Ascending aorta (tissue), 2 donors: ENCODE results near the gene ETFB. TPM values are rescaled to one million over a fixed set of nuclear protein-coding genes. Genes with fewer than 3 reads are reported as not detected.

Experiments used
- DNase-seq, 2 donors: peaks; one replicate each; pipeline ENCODE4 v3.0.0-alpha.2; 2019; ENCODE audit warnings: low spot score in 2 of 2
- H3K27ac ChIP-seq, 2 donors: fragments of 200-600 bp; sonication (generic); one replicate each; pipeline ENCODE4 v1.5.1; 2016 to 2017; ENCODE audit warnings: mild to moderate bottlenecking in 1 of 2
- H3K27me3 ChIP-seq: fragments of 200-600 bp; sonication (generic); one replicate; pipeline ENCODE4 v1.5.1; 2017
- H3K36me3 ChIP-seq, 2 donors: fragments of 200-600 bp; sonication (generic); one replicate each; pipeline ENCODE4 v1.5.1; 2016
- H3K4me1 ChIP-seq, 2 donors: fragments of 200-600 bp; sonication (generic); one replicate each; pipeline ENCODE4 v1.5.1; 2016 to 2017; ENCODE audit warnings: mild to moderate bottlenecking in 1 of 2
- H3K4me3 ChIP-seq, 2 donors: fragments of 200-600 bp; sonication (generic); one replicate each; pipeline ENCODE4 v1.5.1; 2016 to 2017; ENCODE audit warnings: mild to moderate bottlenecking in 1 of 2
- H3K9me3 ChIP-seq, 2 donors: fragments of 200-600 bp; sonication (generic); one replicate each; pipeline ENCODE4 v1.5.1; 2016
- intact Hi-C: fragments of 100-400 bp; cut with DNase I; formaldehyde crosslinking; loops from one replicate; pipeline ENCODE4 v1.15.1; 2023
- total RNA-seq: library from RNA; depleted of rRNA; stranded (reverse); fragments of >200 nt; gene quantifications from one replicate; pipeline ENCODE4 v1.1.0, GENCODE V29; 2016
- TF ChIP-seq, protein P1 (sequence below), 3 experiments: fragments of 200-600 bp in 2 of 3; fragments of 450-650 bp in 1 of 3; sonication (generic) in 2 of 3; IDR thresholded peaks; one replicate each; pipeline ENCODE4 v1.5.1; 2016 to 2019; ENCODE audit warnings: antibody characterized with exemption in 3 of 3, mild to moderate bottlenecking in 1 of 3, moderate library complexity in 1 of 3

Gene ETFB
- total RNA-seq, 1 donor from 2014 or later: 42.5 TPM

DNA sequence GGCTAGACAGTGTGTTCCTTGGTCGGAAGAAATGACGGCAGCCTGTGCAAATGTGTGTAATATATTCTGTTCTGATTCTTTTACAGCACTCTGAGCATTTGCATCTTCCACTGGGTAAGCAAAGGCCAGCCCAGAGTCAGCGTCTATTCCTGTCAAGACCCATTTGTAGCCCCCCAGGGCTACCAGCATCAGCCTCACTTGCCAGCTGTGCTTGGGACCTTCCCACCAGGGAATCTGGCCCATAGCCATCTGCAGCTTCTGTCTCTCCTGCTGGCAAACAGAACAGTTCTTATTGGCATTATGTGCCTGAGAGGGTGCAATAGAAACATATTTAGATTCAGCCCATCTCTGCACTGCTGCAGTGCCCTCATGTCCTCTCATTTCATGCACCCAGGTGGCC is 60.7 kb downstream of the ETFB start:
- no peak overlapping the region for H3K27ac ChIP-seq
- intact Hi-C loops: no loop called here
- H3K36me3 ChIP-seq: no peaks in the 10 kb centered on the region
- DNase-seq: peak in 1 of 2 donors; percentile 31
- no peak overlapping the region for H3K4me3 ChIP-seq
- TF ChIP-seq, protein P1, sequence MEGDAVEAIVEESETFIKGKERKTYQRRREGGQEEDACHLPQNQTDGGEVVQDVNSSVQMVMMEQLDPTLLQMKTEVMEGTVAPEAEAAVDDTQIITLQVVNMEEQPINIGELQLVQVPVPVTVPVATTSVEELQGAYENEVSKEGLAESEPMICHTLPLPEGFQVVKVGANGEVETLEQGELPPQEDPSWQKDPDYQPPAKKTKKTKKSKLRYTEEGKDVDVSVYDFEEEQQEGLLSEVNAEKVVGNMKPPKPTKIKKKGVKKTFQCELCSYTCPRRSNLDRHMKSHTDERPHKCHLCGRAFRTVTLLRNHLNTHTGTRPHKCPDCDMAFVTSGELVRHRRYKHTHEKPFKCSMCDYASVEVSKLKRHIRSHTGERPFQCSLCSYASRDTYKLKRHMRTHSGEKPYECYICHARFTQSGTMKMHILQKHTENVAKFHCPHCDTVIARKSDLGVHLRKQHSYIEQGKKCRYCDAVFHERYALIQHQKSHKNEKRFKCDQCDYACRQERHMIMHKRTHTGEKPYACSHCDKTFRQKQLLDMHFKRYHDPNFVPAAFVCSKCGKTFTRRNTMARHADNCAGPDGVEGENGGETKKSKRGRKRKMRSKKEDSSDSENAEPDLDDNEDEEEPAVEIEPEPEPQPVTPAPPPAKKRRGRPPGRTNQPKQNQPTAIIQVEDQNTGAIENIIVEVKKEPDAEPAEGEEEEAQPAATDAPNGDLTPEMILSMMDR (IDR thresholded peaks at IDR 0.05): no peak
- H3K27me3 ChIP-seq: no peaks in the 10 kb centered on the region
- H3K4me1 ChIP-seq: no peaks in the 10 kb centered on the region
- H3K9me3 ChIP-seq: peaks cover 0 to 11% of the 10 kb centered on the region in 2 donors

DNA sequence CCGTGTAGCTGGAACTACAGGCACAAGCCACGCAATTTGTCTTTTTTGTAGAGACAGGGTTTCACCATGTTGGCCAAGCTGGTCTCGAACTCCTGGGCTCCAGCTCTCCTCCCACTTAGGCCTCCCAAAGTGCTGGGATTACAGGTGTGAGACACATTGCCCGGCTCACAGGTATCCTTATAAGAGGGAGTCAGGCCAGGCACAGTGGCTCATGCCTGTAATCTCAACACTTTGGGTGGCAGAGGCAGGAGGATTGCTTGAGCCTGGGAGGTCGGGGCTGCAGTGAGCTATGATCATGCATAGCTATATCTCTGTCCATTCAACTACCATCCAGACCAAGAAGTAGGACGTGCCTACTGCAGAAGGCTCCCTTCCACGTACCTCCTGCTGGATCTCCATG is 64.9 kb downstream of the ETFB start:
- no peaks in the 10 kb centered on the region for H3K4me1 ChIP-seq
- peaks cover 0 to 11% of the 10 kb centered on the region in 2 donors for H3K9me3 ChIP-seq
- no peaks in the 10 kb centered on the region for H3K36me3 ChIP-seq
- peak in 1 of 2 donors; percentile 8 for DNase-seq
- no peaks in the 10 kb centered on the region for H3K27me3 ChIP-seq
- H3K27ac ChIP-seq: no peak overlapping the region
- TF ChIP-seq, protein P1 (IDR thresholded peaks at IDR 0.05): no peak
- intact Hi-C loops: no loop called here
- no peak overlapping the region for H3K4me3 ChIP-seq

DNA sequence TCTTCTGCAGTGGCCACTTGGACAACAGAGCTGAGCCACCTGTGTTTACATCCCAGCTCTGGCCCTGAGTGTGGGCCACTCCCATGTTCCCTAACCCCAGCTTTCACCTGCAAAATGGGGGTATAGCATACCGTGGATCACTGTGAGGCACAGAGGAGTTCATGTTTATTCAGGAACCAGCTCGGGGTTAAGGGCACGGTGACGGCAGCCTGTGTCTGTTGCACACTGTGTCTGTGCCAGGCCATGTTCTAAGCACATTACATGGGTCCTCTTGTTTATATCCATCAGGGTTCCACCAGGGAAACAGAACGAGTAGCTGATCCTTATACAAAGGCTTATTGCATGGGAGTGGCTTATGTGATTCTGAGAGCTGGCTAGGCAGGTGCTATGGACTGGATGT is 68.8 kb downstream of the ETFB start:
- Histone ChIP-seq H3K36me3 (no peaks in the 10 kb centered on the region), H3K9me3 (no peaks in the 10 kb centered on the region), H3K4me3 (no peak overlapping the region), H3K4me1 (no peaks in the 10 kb centered on the region), H3K27ac (no peak overlapping the region), H3K27me3 (no peaks in the 10 kb centered on the region)
- intact Hi-C loops: no loop called here
- DNase-seq: no peak
- TF ChIP-seq, protein P1 (IDR thresholded peaks at IDR 0.05): no peak

DNA sequence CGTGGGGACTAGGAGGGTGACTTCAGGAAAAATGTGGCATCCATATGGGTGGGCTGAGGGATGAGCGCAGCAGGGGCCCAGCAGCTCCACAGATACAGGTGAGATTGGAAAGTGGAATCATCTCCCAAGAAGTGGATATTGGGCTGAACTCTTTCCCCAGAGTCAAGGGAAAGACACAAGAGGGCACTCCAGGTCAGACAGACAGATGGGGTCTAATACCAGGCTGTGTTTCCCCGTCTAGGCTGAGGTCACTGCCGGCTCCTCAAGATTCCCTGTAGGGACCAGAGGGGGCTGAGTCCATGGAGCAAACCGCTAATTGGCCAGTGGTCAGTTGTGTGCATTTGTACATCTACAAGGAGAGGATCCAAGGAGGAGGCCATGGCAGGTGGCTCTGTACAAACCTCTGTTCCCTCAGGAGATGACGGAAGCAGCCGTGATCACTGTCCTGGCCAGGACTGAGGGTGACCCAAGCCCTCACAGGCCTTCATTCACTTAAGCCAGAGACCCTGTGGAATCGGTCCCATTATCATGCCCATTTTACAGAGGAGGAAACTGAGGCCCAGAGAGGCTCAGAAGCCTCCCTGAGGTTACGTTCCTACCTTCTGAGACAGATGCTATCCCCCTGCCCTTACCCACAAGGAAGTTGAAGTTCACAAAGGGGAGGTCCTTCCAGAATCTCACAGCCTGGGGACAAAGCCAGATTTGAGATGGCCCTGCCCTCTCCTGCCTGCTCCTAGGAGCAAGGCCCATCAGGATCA is 69.7 kb downstream of the ETFB start:
- Histone ChIP-seq H3K36me3 (no peaks in the 10 kb centered on the region), H3K4me3 (no peak overlapping the region), H3K27me3 (no peaks in the 10 kb centered on the region), H3K4me1 (no peaks in the 10 kb centered on the region), H3K27ac (no peak overlapping the region), H3K9me3 (no peaks in the 10 kb centered on the region)
- no peak for DNase-seq
- intact Hi-C loops: no loop called here
- TF ChIP-seq, protein P1 (IDR thresholded peaks at IDR 0.05): no peak

DNA sequence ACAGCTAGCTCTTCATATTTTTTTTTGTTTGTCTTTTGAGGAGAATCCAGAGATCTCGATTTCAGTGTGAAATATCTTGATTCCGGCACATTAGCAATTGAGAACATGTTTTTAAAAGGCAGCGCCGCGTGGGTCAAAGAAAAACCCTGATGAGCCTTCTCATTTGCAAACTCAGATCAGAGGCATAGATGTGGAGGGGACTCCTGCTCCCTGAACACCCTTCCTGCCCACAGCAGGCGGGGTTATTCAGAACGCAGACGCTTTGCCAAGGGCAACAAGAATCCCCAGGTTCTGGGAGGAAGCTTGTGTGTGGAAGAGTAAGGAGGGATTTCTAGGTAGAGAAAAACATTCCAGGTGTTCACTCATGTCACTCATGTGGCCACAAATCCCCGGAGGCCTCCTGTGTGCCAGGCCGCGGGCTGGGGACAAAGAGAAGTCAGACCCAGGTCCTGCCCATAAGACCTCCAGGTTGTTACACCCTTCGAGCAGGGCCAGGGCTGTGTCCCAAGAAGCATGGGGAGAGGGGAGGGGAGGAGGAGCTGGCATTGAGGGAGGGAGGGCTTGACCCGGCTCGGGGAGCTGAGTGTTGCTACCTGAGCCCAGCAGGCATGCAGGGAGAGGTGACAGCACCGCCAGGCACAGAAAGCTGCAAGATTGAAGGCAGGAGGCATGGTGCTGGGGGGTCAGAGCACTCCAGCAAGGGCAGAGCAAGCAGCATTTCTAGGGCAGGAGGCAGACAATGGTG is 70.6 kb downstream of the ETFB start:
- TF ChIP-seq, protein P1 (IDR thresholded peaks at IDR 0.05): no peak
- intact Hi-C loops: no loop called here
- no peaks in the 10 kb centered on the region for H3K4me1 ChIP-seq
- no peaks in the 10 kb centered on the region for H3K27me3 ChIP-seq
- H3K9me3 ChIP-seq: no peaks in the 10 kb centered on the region
- no peak overlapping the region for H3K4me3 ChIP-seq
- no peak for DNase-seq
- H3K27ac ChIP-seq: no peak overlapping the region
- H3K36me3 ChIP-seq: no peaks in the 10 kb centered on the region

Other genes starting within 250 kb of the ETFB start
- 0.85 TPM for gene SIGLEC9, start 241.5 kb downstream of the ETFB start, total RNA-seq
- gene SIGLEC7, start 224.1 kb downstream of the ETFB start, total RNA-seq: 4.8 TPM
- gene CD33, start 141.3 kb downstream of the ETFB start, total RNA-seq: 1.3 TPM
- gene SIGLECL1, start 115.3 kb downstream of the ETFB start, total RNA-seq: not detected
- 4.9 TPM for gene IGLON5, start 54.7 kb downstream of the ETFB start, total RNA-seq
- gene VSIG10L, start 24.2 kb downstream of the ETFB start, total RNA-seq: 1.4 TPM
- gene CLDND2, start 2.6 kb upstream of the ETFB start, total RNA-seq: not detected
- 30.2 TPM for gene NKG7, start 6.3 kb upstream of the ETFB start, total RNA-seq
- not detected for gene LIM2, start 21.6 kb upstream of the ETFB start, total RNA-seq
- gene C19orf84, start 24.2 kb upstream of the ETFB start, total RNA-seq: not detected
- gene SIGLEC10, start 51.3 kb upstream of the ETFB start, total RNA-seq: 5.4 TPM
- not detected for gene SIGLEC8, start 92.1 kb upstream of the ETFB start, total RNA-seq
- not detected for gene CEACAM18, start 112.2 kb upstream of the ETFB start, total RNA-seq
- gene SIGLEC12, start 135.4 kb upstream of the ETFB start, total RNA-seq: not detected
- gene SIGLEC6, start 165.3 kb upstream of the ETFB start, total RNA-seq: 6.6 TPM
- 6.1 TPM for gene ZNF175, start 204.9 kb upstream of the ETFB start, total RNA-seq